ENCODE data around the gene CRP.

- TF ChIP-seq, protein P1, sequence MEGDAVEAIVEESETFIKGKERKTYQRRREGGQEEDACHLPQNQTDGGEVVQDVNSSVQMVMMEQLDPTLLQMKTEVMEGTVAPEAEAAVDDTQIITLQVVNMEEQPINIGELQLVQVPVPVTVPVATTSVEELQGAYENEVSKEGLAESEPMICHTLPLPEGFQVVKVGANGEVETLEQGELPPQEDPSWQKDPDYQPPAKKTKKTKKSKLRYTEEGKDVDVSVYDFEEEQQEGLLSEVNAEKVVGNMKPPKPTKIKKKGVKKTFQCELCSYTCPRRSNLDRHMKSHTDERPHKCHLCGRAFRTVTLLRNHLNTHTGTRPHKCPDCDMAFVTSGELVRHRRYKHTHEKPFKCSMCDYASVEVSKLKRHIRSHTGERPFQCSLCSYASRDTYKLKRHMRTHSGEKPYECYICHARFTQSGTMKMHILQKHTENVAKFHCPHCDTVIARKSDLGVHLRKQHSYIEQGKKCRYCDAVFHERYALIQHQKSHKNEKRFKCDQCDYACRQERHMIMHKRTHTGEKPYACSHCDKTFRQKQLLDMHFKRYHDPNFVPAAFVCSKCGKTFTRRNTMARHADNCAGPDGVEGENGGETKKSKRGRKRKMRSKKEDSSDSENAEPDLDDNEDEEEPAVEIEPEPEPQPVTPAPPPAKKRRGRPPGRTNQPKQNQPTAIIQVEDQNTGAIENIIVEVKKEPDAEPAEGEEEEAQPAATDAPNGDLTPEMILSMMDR (conservative IDR thresholded peaks at IDR 0.05; ENCODE audit: low read depth, low read length) = no peak
- no peak for TF ChIP-seq POLR2A (IDR thresholded peaks at IDR 0.05; ENCODE audit: low read depth, low read length)
- no peak for TF ChIP-seq BHLHE40 (IDR thresholded peaks at IDR 0.05; ENCODE audit: low read depth, low read length)
- no peak for TF ChIP-seq FOS (IDR thresholded peaks at IDR 0.05; ENCODE audit: low read depth, low read length)
- TF ChIP-seq RCOR1 (IDR thresholded peaks at IDR 0.05; ENCODE audit: insufficient replicate concordance, low read length) = no peak
- no peak for TF ChIP-seq SMC3 (IDR thresholded peaks at IDR 0.05; ENCODE audit: low read depth, low read length)
- no peak for TF ChIP-seq ELK1 (IDR thresholded peaks at IDR 0.05; ENCODE audit: borderline replicate concordance, low read depth, low read length)
- TF ChIP-seq CEBPB (IDR thresholded peaks at IDR 0.05; ENCODE audit: low read depth, low read length) = no peak
Observed at GRCh38 chr1:159737238-159737916, 23.0 kb upstream of the CRP start.

All from IMR-90 (cell line).